Activated T-helper 1 cell treated with Interleukin-2 at 50 U/mL for 16 hours (primary cell): ENCODE data around the gene SLC37A1.

ENCODE experiments used
- DNase-seq: peaks from one replicate; pipeline ENCODE4 v3.0.0-alpha.2; 2020; ENCODE audit warnings: low read depth

SLC37A1 gene

GRCh38 chr21:42479582-42479981 is 34.1 kb upstream of the SLC37A1 start:
- DNase-seq = no peak

- DNase-seq = no peak
These were observed 32.9 kb upstream of the SLC37A1 start for GRCh38 chr21:42480736-42481135.

GRCh38 chr21:42481169-42481568 is 32.5 kb upstream of the SLC37A1 start:
- DNase-seq = no peak

GRCh38 chr21:42484966-42485365 is 28.7 kb upstream of the SLC37A1 start:
- no peak for DNase-seq

- DNase-seq = no peak
These were observed 27.6 kb upstream of the SLC37A1 start for GRCh38 chr21:42486072-42486471.

GRCh38 chr21:42486531-42486930 is 27.1 kb upstream of the SLC37A1 start:
- DNase-seq = no peak

- no peak for DNase-seq
These were observed 24.6 kb upstream of the SLC37A1 start for GRCh38 chr21:42489006-42489563.

GRCh38 chr21:42489991-42490390 is 23.7 kb upstream of the SLC37A1 start:
- no peak for DNase-seq

- DNase-seq = no peak
These were observed 22.9 kb upstream of the SLC37A1 start for GRCh38 chr21:42490720-42491119.

- DNase-seq = no peak
These were observed 22.3 kb upstream of the SLC37A1 start for GRCh38 chr21:42491328-42491727.

GRCh38 chr21:42492201-42492600 is 21.5 kb upstream of the SLC37A1 start:
- DNase-seq = no peak

GRCh38 chr21:42493109-42494060 is 20.3 kb upstream of the SLC37A1 start:
- no peak for DNase-seq

GRCh38 chr21:42495027-42495426 is 18.6 kb upstream of the SLC37A1 start:
- DNase-seq = no peak

GRCh38 chr21:42495765-42496119 is 17.9 kb upstream of the SLC37A1 start:
- DNase-seq = no peak

- peak; percentile 100 for DNase-seq
These were observed 17.4 kb upstream of the SLC37A1 start, which contains the start of gene RSPH1 for GRCh38 chr21:42496120-42496838. Gene RSPH1 (minus strand): TSS chr21:42496224. CDS start chr21:42496186, 38 bp downstream.

GRCh38 chr21:42496839-42497202 is 16.8 kb upstream of the SLC37A1 start:
- no peak for DNase-seq

- DNase-seq = no peak
These were observed 15.6 kb upstream of the SLC37A1 start for GRCh38 chr21:42498012-42498411.

- no peak for DNase-seq
These were observed 14.1 kb upstream of the SLC37A1 start for GRCh38 chr21:42499444-42500112.

GRCh38 chr21:42500225-42500624 is 13.4 kb upstream of the SLC37A1 start:
- DNase-seq = no peak

- DNase-seq = no peak
These were observed 12.9 kb upstream of the SLC37A1 start for GRCh38 chr21:42500736-42501135.

- no peak for DNase-seq
These were observed 9.9 kb upstream of the SLC37A1 start for GRCh38 chr21:42503711-42504110.

- no peak for DNase-seq
These were observed 8.4 kb upstream of the SLC37A1 start for GRCh38 chr21:42505090-42505726.
